ENCODE results near the gene IL17C. TPM values are rescaled to one million over a fixed set of nuclear protein-coding genes. Genes with fewer than 3 reads are reported as not detected.

The IL17C gene
- total RNA-seq, 1 donor from 2014 or later: not detected

GRCh38 chr16:88617268-88618031 lies 20.9 kb upstream of the IL17C start:
- Mint-ChIP-seq H3K27ac (ENCODE audit: unreplicated experiment) (no peak overlapping the region), H3K4me1 (ENCODE audit: unreplicated experiment) (peaks cover 10% of the 10 kb centered on the region), H3K27me3 (ENCODE audit: unreplicated experiment) (no peaks in the 10 kb centered on the region), H3K4me3 (ENCODE audit: unreplicated experiment) (no peak overlapping the region), H3K9me3 (ENCODE audit: unreplicated experiment) (no peaks in the 10 kb centered on the region), H3K36me3 (ENCODE audit: unreplicated experiment) (peaks cover 8% of the 10 kb centered on the region)
- DNase-seq (ENCODE audit: extremely low spot score, unreplicated experiment): no peak
- TF ChIP-seq CTCF (IDR thresholded peaks at IDR 0.05): no peak

DNA sequence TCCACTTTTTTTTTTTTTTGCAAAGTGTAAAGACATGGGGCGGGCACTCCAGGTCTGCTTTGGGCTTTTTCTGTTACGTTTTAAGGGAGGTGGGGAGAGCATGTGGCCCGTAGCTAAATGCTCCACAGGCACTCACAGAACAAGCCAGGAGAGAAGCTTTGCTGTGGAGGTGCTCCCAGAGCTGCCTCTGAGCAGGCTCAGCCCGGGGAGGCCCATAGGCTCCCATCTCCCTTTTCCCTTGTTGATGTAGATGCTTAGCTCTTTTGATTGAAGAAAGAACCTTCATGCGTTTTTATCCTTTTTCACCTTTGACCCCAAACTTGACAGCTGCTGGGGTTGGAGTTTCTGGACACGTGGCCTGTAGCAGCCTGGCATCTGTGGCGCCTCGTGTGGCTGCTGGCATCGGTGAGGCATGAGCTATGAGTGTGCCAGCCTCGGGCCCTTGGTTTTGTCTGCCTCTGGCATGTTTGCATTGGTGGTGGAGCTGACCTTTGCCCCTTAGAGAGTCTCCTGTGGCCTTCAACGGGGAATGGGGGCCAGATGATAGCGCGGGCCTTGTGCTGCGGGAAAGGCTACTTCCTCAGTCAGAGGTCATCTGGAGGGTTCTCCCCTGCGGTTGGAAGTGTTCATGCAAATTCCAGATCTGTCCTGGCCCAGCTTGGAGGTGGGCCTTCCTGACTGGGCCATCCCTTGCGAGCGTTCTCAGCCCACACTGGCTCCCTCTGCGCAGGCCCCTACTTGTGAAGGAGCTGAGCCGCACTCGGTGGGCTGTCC lies 20.0 kb upstream of the IL17C start:
- no peak for TF ChIP-seq CTCF (IDR thresholded peaks at IDR 0.05)
- Mint-ChIP-seq H3K9me3 (ENCODE audit: unreplicated experiment) (no peaks in the 10 kb centered on the region), H3K36me3 (ENCODE audit: unreplicated experiment) (peaks cover 12% of the 10 kb centered on the region), H3K27me3 (ENCODE audit: unreplicated experiment) (no peaks in the 10 kb centered on the region), H3K4me1 (ENCODE audit: unreplicated experiment) (peaks cover 10% of the 10 kb centered on the region), H3K4me3 (ENCODE audit: unreplicated experiment) (no peak overlapping the region), H3K27ac (ENCODE audit: unreplicated experiment) (no peak overlapping the region)
- DNase-seq (ENCODE audit: extremely low spot score, unreplicated experiment): no peak

DNA sequence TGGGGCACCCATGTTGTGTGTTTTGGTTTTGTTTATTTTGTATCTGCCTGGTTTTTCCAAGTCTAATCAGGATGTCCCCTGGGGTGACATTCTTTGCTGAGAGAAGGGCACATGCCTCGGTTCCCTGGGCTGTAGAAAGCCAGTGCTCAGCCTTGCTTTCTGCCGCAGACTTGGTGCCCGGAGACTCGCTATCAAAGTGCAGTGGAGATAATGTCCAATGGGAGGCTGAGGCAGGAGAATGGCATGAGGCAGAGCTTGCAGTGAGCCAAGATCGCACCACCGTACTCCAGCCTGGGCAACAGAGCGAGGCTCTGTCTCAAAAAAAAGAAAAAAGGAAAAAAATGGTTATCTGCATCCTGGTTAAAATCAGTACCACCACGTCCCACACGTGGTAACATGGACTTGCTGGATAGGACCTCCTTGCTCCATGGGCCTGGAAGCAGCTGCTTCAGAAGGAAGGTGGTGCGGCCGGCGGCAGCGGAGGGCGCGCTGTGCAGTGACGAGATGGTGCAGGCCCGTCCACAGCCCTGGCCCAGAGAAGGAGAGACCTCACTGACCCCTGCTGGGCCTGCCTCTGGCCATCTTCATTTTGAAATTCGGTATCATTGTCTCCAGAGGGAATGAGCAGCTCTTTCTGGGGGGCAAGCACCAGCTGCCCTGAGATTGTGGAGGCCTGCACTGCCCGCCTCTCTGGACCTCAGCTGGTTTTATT lies 19.3 kb upstream of the IL17C start:
- Mint-ChIP-seq H3K36me3 (ENCODE audit: unreplicated experiment) (peaks cover 17% of the 10 kb centered on the region), H3K27me3 (ENCODE audit: unreplicated experiment) (no peaks in the 10 kb centered on the region), H3K4me1 (ENCODE audit: unreplicated experiment) (peaks cover 10% of the 10 kb centered on the region), H3K4me3 (ENCODE audit: unreplicated experiment) (no peak overlapping the region), H3K9me3 (ENCODE audit: unreplicated experiment) (no peaks in the 10 kb centered on the region), H3K27ac (ENCODE audit: unreplicated experiment) (no peak overlapping the region)
- no peak for TF ChIP-seq CTCF (IDR thresholded peaks at IDR 0.05)
- no peak for DNase-seq (ENCODE audit: extremely low spot score, unreplicated experiment)

GRCh38 chr16:88619859-88620815 lies 18.2 kb upstream of the IL17C start:
- Mint-ChIP-seq H3K27me3 (ENCODE audit: unreplicated experiment) (no peaks in the 10 kb centered on the region), H3K36me3 (ENCODE audit: unreplicated experiment) (peaks cover 16% of the 10 kb centered on the region), H3K9me3 (ENCODE audit: unreplicated experiment) (no peaks in the 10 kb centered on the region), H3K27ac (ENCODE audit: unreplicated experiment) (no peak overlapping the region), H3K4me1 (ENCODE audit: unreplicated experiment) (peaks cover 10% of the 10 kb centered on the region), H3K4me3 (ENCODE audit: unreplicated experiment) (no peak overlapping the region)
- TF ChIP-seq CTCF (IDR thresholded peaks at IDR 0.05): no peak
- no peak for DNase-seq (ENCODE audit: extremely low spot score, unreplicated experiment)

All from osteocyte (in vitro differentiated cells).